Heart left ventricle (tissue), 13 donors: ENCODE results near the gene KRTAP4-6.

ENCODE experiments used
- CTCF ChIP-seq, 12 donors: fragments of 200-600 bp; sonication (generic) in 4 of 12; IDR thresholded peaks; one replicate each; pipeline versions ENCODE4 v1.5.0 to v1.8.0; 2018 to 2022; ENCODE audit warnings: antibody characterized with exemption in 12 of 12, mild to moderate bottlenecking in 5 of 12
- POLR2A ChIP-seq, 2 donors: fragments of 450-650 bp; IDR thresholded peaks; one replicate each; pipeline ENCODE4 v1.6.1; 2017; ENCODE audit warnings: antibody characterized with exemption in 2 of 2, mild to moderate bottlenecking in 2 of 2, moderate library complexity in 2 of 2
- donor health status: ischemic (EF 13 %, LVEDD 7.1; RV severe dilation, severe dysfunction).
- donor health status: DM: no; HTN: yes; CAD: no.
- donor health status: DM: no; HTN: no; CAD: no.
- donor health status: ischemic (EF 25% LVEDD 6.9; RV normal size, moderate dysfunction).
- donor health status: ischemic (EF 25% LVEDD 5.7; RV mildly dilated, moderate dysfunction).
- donor health status: ischemic (EF 35%, LVEDD 5.7; RV mildly dilated, moderate dysfunction).
- donor health status: nonischemic (EF 11% LVEDD 7.7; RV severe dilation, severe dysfunction).
- donor health status: DM: yes; HTN: yes; CAD: no.
- donor health status: PGD.
- donor health status: ischemic (EF 29% LVEDD 5.4; RV normal size, mild dysfunction).
- donor health status: nonischemic (EF 23%, LVEDD 6.1; RV moderate dilation, normal function).

GRCh38 chr17:41171886-41172285, 31.5 kb upstream of the KRTAP4-6 start:
- TF ChIP-seq CTCF (IDR thresholded peaks at IDR 0.05) = no peak
- TF ChIP-seq POLR2A (IDR thresholded peaks at IDR 0.05) = no peak
